Tibial nerve (tissue), 4 donors: ENCODE measurements around the gene NPB. TPM values are rescaled to one million over a fixed set of nuclear protein-coding genes. Genes with fewer than 3 reads are reported as not detected.

ENCODE experiments used
- DNase-seq, 2 donors: peaks; one replicate each; pipeline ENCODE4 v3.0.0-alpha.2; 2019; ENCODE audit warnings: low spot score in 2 of 2
- H3K27ac ChIP-seq, 4 donors: fragments of 200-600 bp; sonication (generic) in 3 of 4; one replicate each; pipeline ENCODE4 v1.5.1; 2017 to 2019; ENCODE audit warnings: mild to moderate bottlenecking in 1 of 4
- H3K27me3 ChIP-seq, 2 donors: fragments of 200-600 bp; sonication (generic) in 1 of 2; one replicate each; pipeline versions ENCODE4 v1.5.1 to v1.6.0; 2017 to 2019
- H3K36me3 ChIP-seq, 3 donors: fragments of 200-600 bp; sonication (generic); one replicate each; pipeline ENCODE4 v1.5.1; 2018 to 2019
- H3K4me1 ChIP-seq, 4 donors: fragments of 200-600 bp; sonication (generic) in 3 of 4; one replicate each; pipeline ENCODE4 v1.5.1; 2017 to 2019
- H3K4me3 ChIP-seq, 4 donors: fragments of 200-600 bp; sonication (generic) in 3 of 4; one replicate each; pipeline ENCODE4 v1.5.1; 2017 to 2019; ENCODE audit warnings: mild to moderate bottlenecking in 1 of 4, moderate library complexity in 1 of 4
- H3K9me3 ChIP-seq, 4 donors: fragments of 200-600 bp; sonication (generic) in 3 of 4; one replicate each; pipeline ENCODE4 v1.5.1; 2017 to 2019
- EP300 ChIP-seq, 2 donors: sonication (generic); formaldehyde crosslinking; IDR thresholded peaks; one replicate each; pipeline ENCODE4 v1.6.1; 2017; ENCODE audit warnings: antibody characterized with exemption in 2 of 2, mild to moderate bottlenecking in 1 of 2
- POLR2A ChIP-seq, 2 donors: fragments of 450-650 bp; IDR thresholded peaks; one replicate each; pipeline ENCODE4 v1.6.1; 2017; ENCODE audit warnings: antibody characterized with exemption in 2 of 2, mild to moderate bottlenecking in 2 of 2, moderate library complexity in 2 of 2
- WGBS, 2 donors: methylation state at CpG; one replicate each; pipeline ENCODE4 v1.1.5; 2018; 5-methylcytosine and 5-hydroxymethylcytosine counted together
- total RNA-seq, 4 donors: library from RNA; depleted of rRNA; stranded (reverse); fragments of >200 nt; gene quantifications; one replicate each; pipeline ENCODE4 v1.1.0, GENCODE V29; 2016
- TF ChIP-seq, protein P1 (sequence below), 5 experiments: fragments of 200-600 bp in 3 of 5; fragments of 450-650 bp in 2 of 5; sonication (generic) in 3 of 5; IDR thresholded peaks; one replicate each; pipeline ENCODE4 v1.5.1; 2016 to 2019; ENCODE audit warnings: antibody characterized with exemption in 5 of 5, mild to moderate bottlenecking in 3 of 5, moderate library complexity in 2 of 5

Gene NPB
- total RNA-seq, 4 donors from 2014 or later, result 4.2 to 8.7 (median 5.4) TPM; not detected in 1

DNA sequence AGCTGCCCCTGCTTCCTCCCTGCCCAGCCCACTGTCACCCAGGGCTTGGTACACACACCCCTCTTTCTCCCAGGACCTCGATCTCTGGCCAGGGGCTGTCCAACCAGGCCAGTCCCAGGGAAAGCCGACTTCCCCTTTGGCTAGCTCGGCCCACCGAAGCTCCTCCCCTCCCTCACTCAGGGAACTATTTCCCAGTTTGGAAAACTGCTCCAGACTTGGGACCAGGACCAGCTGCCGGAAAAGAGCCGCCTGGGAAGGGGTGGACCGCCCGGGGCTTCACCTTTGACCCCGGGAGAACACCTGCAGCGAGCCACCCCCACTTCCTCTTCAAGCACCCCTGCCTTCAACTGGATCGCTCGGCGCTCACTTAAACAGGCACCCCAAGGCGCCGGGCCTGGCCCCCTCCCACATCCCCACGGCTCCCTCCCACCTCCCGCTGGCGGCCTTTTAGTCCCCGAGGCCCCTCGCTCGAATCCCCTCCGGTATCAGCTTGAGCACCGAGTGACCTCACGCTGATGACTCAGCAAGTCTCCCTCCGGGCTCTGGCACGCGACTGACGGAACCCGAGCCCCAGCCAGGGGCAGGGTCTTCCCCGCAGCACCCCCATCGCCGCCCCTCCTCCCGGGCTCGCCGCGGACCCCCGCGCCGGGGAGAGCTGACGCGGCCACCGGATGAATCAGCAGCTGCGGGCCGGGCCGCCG, 24.6 kb downstream of the NPB start:
- peaks cover 0 to 66% (median 44%) of the 10 kb centered on the region in 4 donors for H3K4me1 ChIP-seq
- H3K36me3 ChIP-seq, result peaks cover 0 to 14% (median 3%) of the 10 kb centered on the region in 3 donors
- 1% methylated on average over 23 to 31 of the region's 46 CpGs for WGBS, 2 donors
- no peaks in the 10 kb centered on the region for H3K9me3 ChIP-seq
- H3K27ac ChIP-seq, result peak overlapping the region; percentile 87 to 95 (median 94)
- peak overlapping the region; percentile 67 to 100 (median 92) for H3K4me3 ChIP-seq
- TF ChIP-seq POLR2A (IDR thresholded peaks at IDR 0.05) (no peak), EP300 (IDR thresholded peaks at IDR 0.05) (peak in 1 of 2 donors; percentile 33)
- TF ChIP-seq, protein P1, sequence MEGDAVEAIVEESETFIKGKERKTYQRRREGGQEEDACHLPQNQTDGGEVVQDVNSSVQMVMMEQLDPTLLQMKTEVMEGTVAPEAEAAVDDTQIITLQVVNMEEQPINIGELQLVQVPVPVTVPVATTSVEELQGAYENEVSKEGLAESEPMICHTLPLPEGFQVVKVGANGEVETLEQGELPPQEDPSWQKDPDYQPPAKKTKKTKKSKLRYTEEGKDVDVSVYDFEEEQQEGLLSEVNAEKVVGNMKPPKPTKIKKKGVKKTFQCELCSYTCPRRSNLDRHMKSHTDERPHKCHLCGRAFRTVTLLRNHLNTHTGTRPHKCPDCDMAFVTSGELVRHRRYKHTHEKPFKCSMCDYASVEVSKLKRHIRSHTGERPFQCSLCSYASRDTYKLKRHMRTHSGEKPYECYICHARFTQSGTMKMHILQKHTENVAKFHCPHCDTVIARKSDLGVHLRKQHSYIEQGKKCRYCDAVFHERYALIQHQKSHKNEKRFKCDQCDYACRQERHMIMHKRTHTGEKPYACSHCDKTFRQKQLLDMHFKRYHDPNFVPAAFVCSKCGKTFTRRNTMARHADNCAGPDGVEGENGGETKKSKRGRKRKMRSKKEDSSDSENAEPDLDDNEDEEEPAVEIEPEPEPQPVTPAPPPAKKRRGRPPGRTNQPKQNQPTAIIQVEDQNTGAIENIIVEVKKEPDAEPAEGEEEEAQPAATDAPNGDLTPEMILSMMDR (IDR thresholded peaks at IDR 0.05), result no peak
- H3K27me3 ChIP-seq, result no peaks in the 10 kb centered on the region
- peak; percentile 48 to 58 for DNase-seq

DNA sequence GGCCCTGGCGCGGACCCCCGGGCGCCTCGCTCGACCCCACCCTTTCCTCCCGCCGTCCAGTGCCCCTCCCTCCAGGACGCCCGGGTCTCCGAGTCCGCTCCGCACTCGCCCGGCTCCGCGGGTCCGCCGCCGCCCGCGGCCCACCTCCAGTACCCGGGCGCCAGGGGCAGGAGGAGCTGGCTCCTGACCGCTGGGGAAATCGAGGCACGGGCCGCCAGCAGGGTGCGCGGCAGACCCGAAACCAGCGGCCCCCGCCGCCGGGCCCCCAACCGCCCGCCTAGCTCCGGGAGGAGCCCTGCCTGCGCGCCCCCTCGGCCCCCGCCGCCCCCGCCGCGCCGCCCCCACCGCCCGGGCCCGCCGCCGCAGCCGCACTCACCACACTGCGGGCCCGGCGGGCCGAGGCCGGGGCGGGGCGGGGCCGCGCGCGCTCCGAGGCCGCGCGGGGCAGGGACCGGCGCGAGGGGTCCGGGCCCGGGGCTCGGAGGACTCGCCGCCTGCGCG, 25.2 kb downstream of the NPB start:
- peaks cover 0 to 61% (median 44%) of the 10 kb centered on the region in 4 donors for H3K4me1 ChIP-seq
- peak overlapping the region; percentile 67 to 100 (median 92) for H3K4me3 ChIP-seq
- H3K27me3 ChIP-seq, result peaks cover 0 to 3% of the 10 kb centered on the region in 2 donors
- H3K36me3 ChIP-seq, result peaks cover 0 to 8% (median 3%) of the 10 kb centered on the region in 3 donors
- TF ChIP-seq POLR2A (IDR thresholded peaks at IDR 0.05) (no peak), EP300 (IDR thresholded peaks at IDR 0.05) (no peak)
- TF ChIP-seq, protein P1 (IDR thresholded peaks at IDR 0.05), result no peak
- H3K27ac ChIP-seq, result peak overlapping the region; percentile 87 to 95 (median 94)
- no peak for DNase-seq
- no peaks in the 10 kb centered on the region for H3K9me3 ChIP-seq
- 0% methylated on average over 26 of the region's 78 CpGs; no CpG with 5 or more reads in 1 of the 2 donors for WGBS, 2 donors

DNA sequence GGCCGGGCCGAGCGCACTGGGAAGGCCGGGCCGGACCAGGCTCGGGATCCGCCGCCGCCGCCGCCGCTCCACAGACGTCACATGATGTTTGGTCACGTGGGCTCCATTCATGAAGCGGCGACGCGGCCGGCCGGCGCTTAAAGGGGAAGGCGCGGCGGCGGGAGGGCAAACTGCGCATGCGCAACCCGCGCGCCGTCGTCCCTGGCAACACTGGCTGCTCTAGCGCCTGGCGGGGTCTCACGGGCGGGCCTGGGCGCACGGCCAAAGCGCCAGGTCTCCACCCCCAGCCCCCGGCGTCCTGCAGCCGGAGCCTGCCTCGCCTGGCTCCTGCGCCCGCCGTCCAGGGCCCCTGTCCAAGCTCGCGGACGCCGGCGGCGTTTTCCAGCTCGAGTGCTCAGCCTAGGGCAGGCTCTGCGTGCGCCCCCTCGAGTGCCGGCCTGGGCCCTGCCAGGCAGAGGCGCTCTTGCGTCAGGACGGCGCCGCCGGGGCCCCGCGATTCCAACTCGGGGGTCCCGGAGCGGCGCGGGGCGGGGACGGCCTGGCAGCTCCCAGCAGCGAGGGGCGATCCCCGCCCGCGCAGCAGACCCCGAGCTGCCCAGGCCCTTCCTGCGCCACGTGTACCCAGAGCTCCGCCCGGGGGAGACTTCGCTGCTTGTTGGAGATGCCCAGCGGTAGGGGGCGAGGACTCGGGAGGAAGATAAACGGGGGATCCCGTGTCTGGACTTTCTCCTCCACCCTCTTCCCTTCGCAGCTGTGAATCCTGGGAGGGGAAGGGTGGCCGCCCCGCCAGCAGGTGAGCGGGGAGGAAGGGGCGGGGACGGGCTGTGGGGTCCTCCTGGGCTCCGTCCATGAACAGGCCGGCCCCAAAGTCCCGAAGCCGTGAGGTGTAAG, 25.9 kb downstream of the NPB start, which contains the start of gene MAFG:
Gene MAFG (minus strand): TSS at position 83 of the 891 bp plus-strand sequence. CDS start 4,550 bp downstream, outside the sequence.
- H3K9me3 ChIP-seq, result no peaks in the 10 kb centered on the region
- WGBS, 2 donors, result 1 to 2% methylated on average over 33 to 49 of the region's 98 CpGs
- peak; percentile 88 to 94 for DNase-seq
- peaks cover 0 to 3% of the 10 kb centered on the region in 2 donors for H3K27me3 ChIP-seq
- TF ChIP-seq POLR2A (IDR thresholded peaks at IDR 0.05) (peak; percentile 40 to 67), EP300 (IDR thresholded peaks at IDR 0.05) (peak; percentile 66 to 78)
- TF ChIP-seq, protein P1 (IDR thresholded peaks at IDR 0.05), result peak in 3 of 5 experiments; percentile 12 to 42 (median 31)
- peaks cover 0 to 54% (median 39%) of the 10 kb centered on the region in 4 donors for H3K4me1 ChIP-seq
- H3K27ac ChIP-seq, result peak within 1 kb of the TSS; percentile 87 to 95 (median 94)
- peak within 1 kb of the TSS; percentile 67 to 100 (median 92) for H3K4me3 ChIP-seq
- H3K36me3 ChIP-seq, result peaks cover 0 to 1% (median 0%) of the 10 kb centered on the region in 3 donors

DNA sequence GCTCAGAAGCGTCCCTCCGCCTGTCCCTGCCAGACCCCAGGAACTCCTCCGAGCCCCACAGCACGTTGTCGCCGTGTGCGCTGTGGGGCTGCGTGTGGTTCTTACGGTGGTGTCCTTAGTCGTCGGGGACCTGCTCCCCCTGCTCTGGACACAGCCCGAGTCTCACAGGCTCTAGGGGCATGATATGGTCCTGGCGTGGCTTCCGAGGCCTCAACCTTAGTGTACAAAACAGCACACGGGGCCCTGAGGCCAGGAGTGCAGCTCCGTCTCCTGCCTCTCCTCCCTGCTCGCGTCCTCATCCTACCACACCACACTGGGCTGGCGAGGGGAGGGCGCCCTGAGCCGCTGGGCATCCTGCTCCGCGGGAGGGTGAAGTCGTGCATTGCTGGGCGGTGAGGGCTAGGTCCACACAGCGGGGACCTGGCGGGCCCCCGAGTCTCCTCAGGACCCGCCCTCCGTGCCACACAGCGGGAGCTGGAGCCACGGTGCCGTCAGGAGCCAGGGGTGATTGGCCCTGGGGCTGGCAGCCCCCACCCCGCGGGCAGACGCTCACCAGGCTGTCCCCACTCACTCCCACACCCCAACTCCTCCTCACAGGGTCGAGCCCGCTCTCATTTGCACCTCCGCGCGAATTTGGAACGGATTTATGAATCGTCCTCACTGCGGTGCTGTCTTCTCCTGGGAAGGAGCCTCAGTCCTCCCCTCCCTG, 26.7 kb downstream of the NPB start:
- H3K27me3 ChIP-seq, result peaks cover 0 to 3% of the 10 kb centered on the region in 2 donors
- no peaks in the 10 kb centered on the region for H3K9me3 ChIP-seq
- no peak for TF ChIP-seq EP300 (IDR thresholded peaks at IDR 0.05)
- no peak for TF ChIP-seq POLR2A (IDR thresholded peaks at IDR 0.05)
- TF ChIP-seq, protein P1 (IDR thresholded peaks at IDR 0.05), result no peak
- H3K4me1 ChIP-seq, result peaks cover 0 to 46% (median 31%) of the 10 kb centered on the region in 4 donors
- peak overlapping the region in 3 of 4 donors; percentile 15 to 100 (median 57) for H3K4me3 ChIP-seq
- H3K27ac ChIP-seq, result peak overlapping the region in 1 of 4 donors; percentile 21
- no peak for DNase-seq
- 36 to 41% methylated on average over 28 to 29 of the region's 44 CpGs for WGBS, 2 donors
- H3K36me3 ChIP-seq, result no peaks in the 10 kb centered on the region
